Mucosa of rectum (tissue), 2 donors: ENCODE results near the gene ICA1.

Source experiments
- H3K27ac ChIP-seq, 2 donors: one replicate each; pipeline ENCODE4 v1.7.0; 2013; ENCODE audit warnings: inconsistent platforms in 2 of 2, low read depth in 2 of 2, low read length in 2 of 2
- H3K27me3 ChIP-seq, 2 donors: one replicate each; pipeline ENCODE4 v1.7.0; 2013; ENCODE audit warnings: low read length in 2 of 2; ENCODE audit not compliant: control insufficient read depth in 2 of 2, insufficient read depth in 2 of 2
- H3K36me3 ChIP-seq, 2 donors: one replicate each; pipeline ENCODE4 v1.7.0; 2013; ENCODE audit warnings: low read length in 2 of 2; ENCODE audit not compliant: control insufficient read depth in 2 of 2, insufficient read depth in 2 of 2
- H3K4me1 ChIP-seq, 2 donors: one replicate each; pipeline ENCODE4 v1.7.0; 2013; ENCODE audit warnings: low read length in 2 of 2, mild to moderate bottlenecking in 1 of 2; ENCODE audit not compliant: control insufficient read depth in 2 of 2, insufficient read depth in 2 of 2
- H3K4me3 ChIP-seq, 2 donors: one replicate each; pipeline ENCODE4 v1.7.0; 2013; ENCODE audit warnings: low read length in 2 of 2
- H3K9ac ChIP-seq, 2 donors: one replicate each; pipeline ENCODE4 v1.7.0; 2013; ENCODE audit warnings: low read length in 2 of 2, low read depth in 1 of 2, mild to moderate bottlenecking in 1 of 2
- H3K9me3 ChIP-seq, 2 donors: one replicate each; pipeline ENCODE4 v1.7.0; 2013; ENCODE audit warnings: low read length in 2 of 2; ENCODE audit not compliant: control insufficient read depth in 2 of 2
- donor health status: healthy.
- donor health status: Normal muscosa, but diverticular disease.

ICA1 gene

DNA sequence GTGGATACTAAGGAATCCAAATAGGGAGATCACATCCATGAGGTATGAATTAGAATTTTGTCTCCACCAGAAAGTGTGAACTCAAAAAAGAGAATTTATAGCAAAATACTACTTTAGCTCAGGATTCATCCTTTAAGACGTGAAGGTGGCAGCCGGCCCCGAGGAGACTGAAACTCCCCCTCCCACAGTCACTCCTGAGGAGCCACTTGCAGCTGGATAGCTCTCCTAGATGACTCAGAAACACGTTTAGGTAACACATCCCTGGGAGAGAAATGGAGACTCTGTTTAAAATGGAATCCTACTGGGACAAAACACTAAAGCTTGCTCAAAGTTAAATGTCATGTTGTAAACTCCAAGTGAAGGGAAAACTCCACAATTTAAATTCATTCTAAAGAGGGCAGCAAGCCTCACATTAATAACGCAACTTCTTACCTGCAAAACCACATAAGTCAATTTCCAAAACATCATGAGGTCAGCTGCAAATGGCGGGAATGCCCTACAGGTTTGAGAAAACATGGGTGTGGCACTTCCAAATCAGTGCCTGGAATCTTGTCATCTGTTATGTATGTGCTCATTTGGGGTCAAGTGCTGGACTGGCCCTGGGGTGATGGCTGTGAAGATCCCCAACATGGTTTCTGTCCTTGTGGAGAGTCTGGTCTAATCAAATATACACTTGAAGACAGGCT, 46.2 kb downstream of the ICA1 start:
- Histone ChIP-seq H3K4me3 (no peak overlapping the region), H3K27me3 (no peaks in the 10 kb centered on the region), H3K36me3 (peaks cover 10 to 15% of the 10 kb centered on the region in 2 donors), H3K9me3 (no peaks in the 10 kb centered on the region), H3K4me1 (no peaks in the 10 kb centered on the region), H3K27ac (no peak overlapping the region), H3K9ac (no peak overlapping the region)

DNA sequence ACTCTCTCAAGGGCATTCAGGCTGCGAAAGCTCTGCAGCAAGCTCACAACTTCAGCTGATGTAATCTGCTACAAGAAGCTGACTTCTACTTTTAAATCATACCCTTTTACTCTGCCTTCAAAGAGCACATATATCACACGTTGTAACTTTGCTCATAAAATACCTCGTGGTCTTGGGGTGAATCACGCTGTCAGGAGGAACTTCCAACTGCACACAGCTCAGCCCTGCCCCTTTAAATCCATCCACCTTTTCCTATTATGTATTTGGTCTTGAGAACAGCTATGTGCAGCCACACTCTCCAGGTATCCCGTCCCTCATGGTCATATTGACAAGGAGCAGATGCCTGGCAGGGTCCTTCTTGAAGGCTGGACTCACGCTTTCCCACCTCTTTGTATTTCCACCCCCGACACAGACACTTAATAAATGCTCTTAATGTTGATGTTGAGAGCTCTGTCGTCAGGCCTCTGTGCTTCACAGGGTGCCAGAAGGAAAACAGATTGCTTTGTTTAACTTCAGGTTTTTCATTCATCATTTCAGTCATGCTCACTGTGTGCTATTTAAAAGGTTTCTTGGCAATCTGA, 47.6 kb downstream of the ICA1 start:
- Histone ChIP-seq H3K27me3 (no peaks in the 10 kb centered on the region), H3K36me3 (peaks cover 10 to 12% of the 10 kb centered on the region in 2 donors), H3K4me1 (no peaks in the 10 kb centered on the region), H3K9me3 (no peaks in the 10 kb centered on the region), H3K9ac (no peak overlapping the region), H3K27ac (no peak overlapping the region), H3K4me3 (no peak overlapping the region)

DNA sequence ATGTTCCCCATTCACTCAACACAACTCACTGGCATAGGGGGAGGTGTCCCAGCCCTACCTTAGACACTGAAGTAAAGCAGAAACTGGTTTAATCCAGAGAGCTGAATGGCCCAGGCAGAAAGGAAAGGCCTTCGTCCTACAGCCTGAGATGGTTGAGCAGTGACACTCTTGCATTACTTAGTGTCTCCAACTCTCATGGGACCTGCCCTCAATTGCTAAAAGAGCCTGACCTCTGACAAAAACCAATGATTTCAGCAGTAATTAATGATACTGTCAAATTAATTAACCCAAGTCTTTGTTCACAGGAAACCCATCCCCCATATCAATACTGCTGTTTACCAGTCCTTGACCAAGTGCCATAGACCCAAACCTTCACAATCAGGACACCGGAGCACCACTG, 48.6 kb downstream of the ICA1 start:
- no peak overlapping the region for H3K9ac ChIP-seq
- peaks cover 6 to 8% of the 10 kb centered on the region in 2 donors for H3K36me3 ChIP-seq
- H3K9me3 ChIP-seq, result no peaks in the 10 kb centered on the region
- no peak overlapping the region for H3K4me3 ChIP-seq
- H3K27me3 ChIP-seq, result no peaks in the 10 kb centered on the region
- H3K4me1 ChIP-seq, result no peaks in the 10 kb centered on the region
- H3K27ac ChIP-seq, result no peak overlapping the region

DNA sequence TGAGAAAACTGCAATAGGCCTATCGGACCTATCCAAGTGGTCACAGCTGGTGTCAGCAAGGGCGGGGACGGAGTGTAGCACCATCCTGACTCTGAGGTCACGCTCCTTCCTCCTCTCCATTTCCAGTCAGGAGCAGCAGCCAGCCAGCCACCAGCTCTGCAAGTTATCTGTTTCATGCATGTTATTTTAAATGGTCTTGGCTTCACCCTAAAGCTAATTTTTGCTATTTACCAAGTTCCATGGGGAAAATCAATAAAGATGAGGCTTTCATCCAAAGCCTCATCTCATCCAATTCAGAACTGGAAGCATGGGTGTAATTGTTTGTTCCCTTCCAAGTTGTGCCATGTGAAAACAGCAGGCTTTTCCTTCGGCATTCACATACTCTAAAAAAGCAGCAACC, 49.3 kb downstream of the ICA1 start:
- Histone ChIP-seq H3K4me1 (no peaks in the 10 kb centered on the region), H3K27me3 (no peaks in the 10 kb centered on the region), H3K9me3 (no peaks in the 10 kb centered on the region), H3K27ac (no peak overlapping the region), H3K36me3 (peaks cover 2 to 3% of the 10 kb centered on the region in 2 donors), H3K9ac (no peak overlapping the region), H3K4me3 (no peak overlapping the region)

DNA sequence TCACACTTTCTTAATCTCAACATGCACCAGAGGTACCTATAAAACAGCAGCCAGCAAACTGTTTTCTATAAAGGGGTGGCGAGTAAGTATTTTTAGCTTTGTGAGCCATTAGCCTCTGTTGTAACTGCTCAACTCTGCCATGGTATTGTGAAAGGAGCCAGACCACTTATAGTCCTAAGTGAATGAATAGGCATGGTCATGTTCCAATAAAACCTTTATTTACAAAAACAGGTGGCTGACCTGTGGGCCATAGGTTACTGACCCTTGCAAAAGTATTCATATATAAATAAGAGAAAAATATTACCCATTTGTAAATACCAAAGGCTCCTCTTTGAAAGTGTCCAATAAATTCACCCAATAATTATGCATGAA, 50.3 kb downstream of the ICA1 start:
- Histone ChIP-seq H3K27ac (no peak overlapping the region), H3K4me3 (no peak overlapping the region), H3K27me3 (no peaks in the 10 kb centered on the region), H3K4me1 (no peaks in the 10 kb centered on the region), H3K36me3 (peaks cover 2 to 3% of the 10 kb centered on the region in 2 donors), H3K9ac (no peak overlapping the region), H3K9me3 (no peaks in the 10 kb centered on the region)

DNA sequence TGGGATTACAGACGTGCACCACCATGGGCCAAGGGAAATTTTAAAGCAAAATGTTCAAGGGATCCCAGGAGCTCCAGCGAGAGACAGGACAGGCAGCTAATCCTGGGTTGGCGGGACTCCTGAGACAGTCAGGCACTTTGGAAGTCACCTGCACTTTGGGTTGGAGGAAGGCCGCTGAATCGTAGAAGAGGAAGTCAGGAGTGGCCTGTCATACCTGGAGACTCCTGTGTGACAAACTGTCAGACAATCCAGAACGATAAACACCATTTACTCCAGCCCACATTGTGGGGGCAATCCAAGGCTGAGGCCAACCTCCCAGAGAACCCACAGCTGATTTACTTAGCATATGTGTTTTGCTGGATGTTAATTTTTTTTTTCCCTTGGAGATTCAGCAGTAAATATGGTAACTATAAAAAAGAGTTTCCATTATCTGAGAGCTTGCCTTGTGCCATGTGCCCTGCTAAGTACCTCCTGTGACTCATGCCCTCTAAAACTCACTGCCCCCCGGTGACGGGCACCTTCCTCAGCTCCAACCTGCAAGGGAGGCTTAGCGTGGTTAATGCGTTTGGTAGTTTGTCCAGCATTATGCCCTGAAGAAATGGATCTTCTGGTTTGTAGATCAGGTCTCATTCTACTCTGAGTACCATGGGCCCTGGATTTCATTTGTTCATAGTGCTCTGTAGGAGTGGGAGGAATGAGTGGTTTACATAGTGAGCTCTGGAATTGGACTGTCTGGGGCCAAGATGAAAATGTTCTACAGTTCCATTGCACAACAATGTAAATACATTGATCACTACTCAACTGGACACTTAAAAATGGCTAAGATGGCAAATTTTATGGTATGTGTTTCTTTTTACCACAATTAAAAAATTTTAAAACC, 50.9 kb downstream of the ICA1 start:
- Histone ChIP-seq H3K4me3 (no peak overlapping the region), H3K4me1 (no peaks in the 10 kb centered on the region), H3K9ac (no peak overlapping the region), H3K36me3 (peaks cover 2 to 3% of the 10 kb centered on the region in 2 donors), H3K27ac (no peak overlapping the region), H3K27me3 (no peaks in the 10 kb centered on the region), H3K9me3 (no peaks in the 10 kb centered on the region)

DNA sequence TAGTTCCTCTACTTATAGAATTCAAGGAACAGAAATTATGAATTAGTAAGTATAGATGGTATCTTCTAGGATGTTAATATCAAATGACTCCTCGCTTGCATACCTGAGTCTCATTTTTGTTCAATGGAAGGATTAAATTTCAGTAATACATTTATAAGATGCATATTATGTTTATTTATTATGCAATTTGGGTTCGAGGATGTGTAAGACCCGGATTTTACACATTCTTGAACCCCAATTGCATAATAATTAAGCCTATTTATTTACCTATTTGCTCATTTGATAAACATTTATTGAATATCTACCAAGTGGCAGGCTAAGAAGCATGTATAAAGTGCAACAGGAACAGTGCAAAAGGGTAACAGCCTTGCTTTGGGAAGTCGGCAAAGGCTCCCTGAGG, 52.6 kb downstream of the ICA1 start:
- H3K4me3 ChIP-seq, result no peak overlapping the region

DNA sequence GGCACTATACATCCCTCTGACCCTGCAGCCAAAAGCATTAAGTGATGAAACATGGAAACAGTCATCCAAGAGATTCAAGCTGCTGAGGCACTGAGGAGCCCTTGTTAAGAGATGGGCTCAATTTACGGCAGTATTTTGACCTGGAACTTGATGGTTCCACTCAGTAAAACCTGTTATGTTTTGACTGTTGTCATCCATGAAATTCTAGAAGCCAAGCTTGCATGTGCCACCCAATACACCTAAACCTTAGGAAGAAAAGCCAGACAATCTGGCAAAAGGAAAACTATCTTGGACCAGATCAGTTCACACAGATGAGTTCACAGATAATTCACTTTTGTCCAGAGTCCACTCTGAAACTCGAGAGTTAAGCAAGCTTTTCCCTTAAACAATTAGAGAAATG, 53.2 kb downstream of the ICA1 start:
- Histone ChIP-seq H3K36me3 (no peaks in the 10 kb centered on the region), H3K27ac (no peak overlapping the region), H3K27me3 (no peaks in the 10 kb centered on the region), H3K4me1 (no peaks in the 10 kb centered on the region), H3K4me3 (no peak overlapping the region), H3K9ac (no peak overlapping the region), H3K9me3 (no peaks in the 10 kb centered on the region)

More for the DNA sequence above, 52.6 kb downstream of the ICA1 start:
- Histone ChIP-seq H3K9me3 (no peaks in the 10 kb centered on the region), H3K36me3 (peaks cover 0 to under 1% of the 10 kb centered on the region in 2 donors), H3K4me1 (no peaks in the 10 kb centered on the region), H3K9ac (no peak overlapping the region), H3K27ac (no peak overlapping the region), H3K27me3 (no peaks in the 10 kb centered on the region)

DNA sequence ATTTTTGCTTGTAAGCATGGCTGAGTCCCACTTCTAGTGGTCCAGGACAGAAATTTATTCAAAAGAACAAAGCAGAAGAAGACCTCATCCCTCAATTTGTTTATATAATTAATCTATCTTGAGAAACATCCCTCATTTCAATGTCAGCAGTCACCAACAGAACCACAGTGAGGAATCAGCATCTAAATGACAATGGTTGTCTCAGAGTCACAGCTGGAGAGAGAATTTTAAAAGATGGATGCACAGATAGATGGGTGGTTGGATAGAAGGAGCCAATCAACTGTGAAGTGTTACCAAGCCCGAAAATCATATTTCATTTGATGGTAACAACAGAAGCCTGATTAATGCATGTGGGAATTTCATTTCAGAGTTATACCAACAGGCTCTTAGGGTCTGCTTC, 55.0 kb downstream of the ICA1 start:
- Histone ChIP-seq H3K9me3 (no peaks in the 10 kb centered on the region), H3K4me3 (no peak overlapping the region), H3K9ac (no peak overlapping the region), H3K4me1 (no peaks in the 10 kb centered on the region), H3K27ac (no peak overlapping the region), H3K27me3 (no peaks in the 10 kb centered on the region), H3K36me3 (no peaks in the 10 kb centered on the region)

DNA sequence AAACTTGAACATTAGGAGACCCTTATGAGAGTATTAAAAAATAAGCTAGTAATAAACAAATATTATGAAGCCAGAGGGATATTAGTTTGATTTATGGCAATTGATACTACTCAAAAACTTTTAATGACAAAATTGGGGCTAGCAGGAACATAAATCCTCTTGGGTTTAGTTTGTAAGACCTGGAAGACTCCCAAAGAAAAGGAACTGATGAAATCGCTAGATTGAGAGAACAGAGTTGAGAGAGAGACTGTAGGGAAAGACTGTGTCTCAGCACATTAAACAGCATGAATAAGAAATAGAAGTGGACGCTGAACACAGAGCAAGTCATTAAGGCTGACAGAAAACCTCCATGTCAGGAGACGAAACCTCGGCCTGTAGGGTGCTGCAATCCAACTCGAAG, 56.4 kb downstream of the ICA1 start:
- no peaks in the 10 kb centered on the region for H3K27me3 ChIP-seq
- H3K9ac ChIP-seq, result no peak overlapping the region
- no peaks in the 10 kb centered on the region for H3K9me3 ChIP-seq
- H3K4me3 ChIP-seq, result no peak overlapping the region
- no peak overlapping the region for H3K27ac ChIP-seq
- H3K36me3 ChIP-seq, result no peaks in the 10 kb centered on the region
- H3K4me1 ChIP-seq, result no peaks in the 10 kb centered on the region
